Stimulated activated naive CD8-positive, alpha-beta T cell treated with anti-CD3 and anti-CD28 coated beads, Interleukin-15, amount 100 ng/mL, for 72 hours (primary cell): ENCODE data around the gene COA5.
A peak's percentile ranks its signal among the peaks of the same experiment; 100 is the strongest.

Source experiments
- ATAC-seq: fragments of 150-1000 bp; cut with Tn5 transposase; 2 replicates; pipeline ENCODE4 v1.10.0; 2021; ENCODE audit warnings: mild to moderate bottlenecking, moderate library complexity
- DNase-seq, 2 donors: peaks; one replicate each; pipeline ENCODE4 v3.0.0; 2021 to 2022
- H3K27ac Mint-ChIP-seq, 2 donors: one replicate each; pipeline ENCODE4 v1.8.0; 2022; ENCODE audit warnings: mild to moderate bottlenecking in 2 of 2, mixed read lengths in 2 of 2, moderate library complexity in 2 of 2
- H3K27me3 Mint-ChIP-seq: one replicate; pipeline ENCODE4 v1.8.0; 2022; ENCODE audit warnings: mixed read lengths
- H3K4me1 Mint-ChIP-seq: one replicate; pipeline ENCODE4 v1.8.0; 2022; ENCODE audit warnings: mild to moderate bottlenecking, mixed read lengths
- H3K4me3 Mint-ChIP-seq, 2 donors: one replicate each; pipeline ENCODE4 v1.8.0; 2022; ENCODE audit warnings: mild to moderate bottlenecking in 2 of 2, mixed read lengths in 2 of 2, moderate library complexity in 1 of 2
- H3K9me3 Mint-ChIP-seq, 2 donors: one replicate each; pipeline ENCODE4 v1.8.0; 2022; ENCODE audit warnings: mixed read lengths in 2 of 2

Gene COA5

GRCh38 chr2:98608116-98608961, at the start of gene COA5, which contains the start of gene UNC50:
COA5 (minus strand) TSS chr2:98608512; CDS start chr2:98608405, 107 bp downstream.
UNC50 (plus strand) TSS chr2:98608589; CDS start chr2:98609760, 1,171 bp downstream.
- peak within 1 kb of the TSS; percentile 89 to 92 for H3K4me3 Mint-ChIP-seq
- no peaks in the 10 kb centered on the region for H3K27me3 Mint-ChIP-seq
- peak; percentile 91 to 95 for DNase-seq
- no peaks in the 10 kb centered on the region for H3K9me3 Mint-ChIP-seq
- peak; percentile 96 for ATAC-seq
- peak within 1 kb of the TSS; percentile 98 for H3K27ac Mint-ChIP-seq
- H3K4me1 Mint-ChIP-seq = peaks cover 64% of the 10 kb centered on the region

GRCh38 chr2:98656800-98657199, 48.5 kb upstream of the COA5 start:
- Mint-ChIP-seq H3K9me3 (peaks cover 8 to 18% of the 10 kb centered on the region in 2 donors), H3K27me3 (no peaks in the 10 kb centered on the region), H3K27ac (peak overlapping the region; percentile 73 to 95), H3K4me1 (peaks cover 82% of the 10 kb centered on the region), H3K4me3 (peak overlapping the region; percentile 63 to 79)
- ATAC-seq (peak; percentile 84), DNase-seq (peak; percentile 42 to 52)

GRCh38 chr2:98654699-98655495, 46.6 kb upstream of the COA5 start:
- DNase-seq (peak in 1 of 2 donors; percentile 43), ATAC-seq (peak; percentile 80)
- Mint-ChIP-seq H3K27ac (peak overlapping the region; percentile 75 to 97), H3K9me3 (peaks cover 8 to 14% of the 10 kb centered on the region in 2 donors), H3K27me3 (no peaks in the 10 kb centered on the region), H3K4me3 (peak overlapping the region; percentile 58 to 80), H3K4me1 (peaks cover 82% of the 10 kb centered on the region)

- peak overlapping the region; percentile 44 to 80 for H3K4me3 Mint-ChIP-seq
- H3K9me3 Mint-ChIP-seq = peaks cover 10 to 13% of the 10 kb centered on the region in 2 donors
- no peak for ATAC-seq
- H3K27ac Mint-ChIP-seq = peak overlapping the region; percentile 36 to 93
- DNase-seq = no peak
- H3K27me3 Mint-ChIP-seq = no peaks in the 10 kb centered on the region
- peaks cover 72% of the 10 kb centered on the region for H3K4me1 Mint-ChIP-seq
Measured at GRCh38 chr2:98650998-98651397, 42.7 kb upstream of the COA5 start.

GRCh38 chr2:98649992-98650375, 41.7 kb upstream of the COA5 start:
- no peak for DNase-seq
- Mint-ChIP-seq H3K27ac (peak overlapping the region; percentile 16 to 76), H3K4me3 (peak overlapping the region; percentile 27 to 57), H3K27me3 (no peaks in the 10 kb centered on the region), H3K4me1 (peaks cover 64% of the 10 kb centered on the region), H3K9me3 (peaks cover 10 to 13% of the 10 kb centered on the region in 2 donors)
- ATAC-seq = no peak

- ATAC-seq (peak; percentile 99), DNase-seq (peak; percentile 77 to 82)
- peak overlapping the region; percentile 27 to 57 for H3K4me3 Mint-ChIP-seq
- peak overlapping the region; percentile 16 to 76 for H3K27ac Mint-ChIP-seq
- H3K4me1 Mint-ChIP-seq = peaks cover 58% of the 10 kb centered on the region
- peaks cover 10 to 13% of the 10 kb centered on the region in 2 donors for H3K9me3 Mint-ChIP-seq
- no peaks in the 10 kb centered on the region for H3K27me3 Mint-ChIP-seq
Measured at GRCh38 chr2:98649135-98649991, 41.1 kb upstream of the COA5 start.

GRCh38 chr2:98648451-98648850, 40.1 kb upstream of the COA5 start:
- peaks cover 10 to 13% of the 10 kb centered on the region in 2 donors for H3K9me3 Mint-ChIP-seq
- DNase-seq (no peak), ATAC-seq (no peak)
- H3K27me3 Mint-ChIP-seq = no peaks in the 10 kb centered on the region
- H3K4me1 Mint-ChIP-seq = peaks cover 49% of the 10 kb centered on the region
- no peak overlapping the region for H3K4me3 Mint-ChIP-seq
- H3K27ac Mint-ChIP-seq = no peak overlapping the region

- H3K4me1 Mint-ChIP-seq = peaks cover 41% of the 10 kb centered on the region
- no peak for ATAC-seq
Measured at GRCh38 chr2:98647636-98648035, 39.3 kb upstream of the COA5 start.

GRCh38 chr2:98643496-98644100, 35.3 kb upstream of the COA5 start:
- ATAC-seq (no peak), DNase-seq (no peak)
- H3K4me3 Mint-ChIP-seq = no peak overlapping the region
- peaks cover 9% of the 10 kb centered on the region for H3K4me1 Mint-ChIP-seq
- H3K27ac Mint-ChIP-seq = no peak overlapping the region
- H3K9me3 Mint-ChIP-seq = no peaks in the 10 kb centered on the region
- H3K27me3 Mint-ChIP-seq = no peaks in the 10 kb centered on the region

More at GRCh38 chr2:98647636-98648035, 39.3 kb upstream of the COA5 start:
- no peak for DNase-seq
- Mint-ChIP-seq H3K4me3 (no peak overlapping the region), H3K27me3 (no peaks in the 10 kb centered on the region), H3K9me3 (peaks cover 10 to 13% of the 10 kb centered on the region in 2 donors), H3K27ac (no peak overlapping the region)

GRCh38 chr2:98637401-98638147, 29.3 kb upstream of the COA5 start:
- peak in 1 of 2 donors; percentile 41 for DNase-seq

GRCh38 chr2:98634406-98635092, 26.2 kb upstream of the COA5 start:
- peaks cover 48% of the 10 kb centered on the region for H3K4me1 Mint-ChIP-seq
- no peaks in the 10 kb centered on the region for H3K9me3 Mint-ChIP-seq
- H3K27me3 Mint-ChIP-seq = no peaks in the 10 kb centered on the region
- H3K4me3 Mint-ChIP-seq = peak overlapping the region; percentile 25 to 44
- DNase-seq (peak in 1 of 2 donors; percentile 48), ATAC-seq (peak; percentile 65)
- peak overlapping the region; percentile 19 to 95 for H3K27ac Mint-ChIP-seq

More at GRCh38 chr2:98637401-98638147, 29.3 kb upstream of the COA5 start:
- Mint-ChIP-seq H3K4me3 (peak overlapping the region; percentile 51 to 68), H3K4me1 (peaks cover 47% of the 10 kb centered on the region), H3K9me3 (no peaks in the 10 kb centered on the region), H3K27me3 (no peaks in the 10 kb centered on the region), H3K27ac (peak overlapping the region; percentile 74 to 81)
- peak; percentile 92 for ATAC-seq

- no peak for DNase-seq
- ATAC-seq = no peak
- Mint-ChIP-seq H3K27me3 (no peaks in the 10 kb centered on the region), H3K9me3 (no peaks in the 10 kb centered on the region), H3K27ac (peak overlapping the region; percentile 5 to 60), H3K4me1 (peaks cover 37% of the 10 kb centered on the region), H3K4me3 (no peak overlapping the region)
Measured at GRCh38 chr2:98632351-98632750, 24.0 kb upstream of the COA5 start.

- Mint-ChIP-seq H3K4me1 (peaks cover 38% of the 10 kb centered on the region), H3K4me3 (no peak overlapping the region), H3K27me3 (no peaks in the 10 kb centered on the region), H3K9me3 (no peaks in the 10 kb centered on the region), H3K27ac (no peak overlapping the region)
- DNase-seq (no peak), ATAC-seq (no peak)
Measured at GRCh38 chr2:98623657-98624056, 15.3 kb upstream of the COA5 start.
